OCI-LY3 (cell line): ENCODE results near the gene STAT5A.

Experiments
- CTCF ChIP-seq: fragments of 200-600, 300-600 bp; sonication (generic); IDR thresholded peaks from 2 replicates; pipeline ENCODE4 v1.5.1; 2014; ENCODE audit warnings: antibody characterized with exemption, low read length, low read depth
- EZH2phosphoT487 ChIP-seq: fragments of 200-600 bp; shearing (Covaris generic); IDR thresholded peaks from 2 replicates; pipeline ENCODE4 v1.6.1; 2018; ENCODE audit warnings: antibody characterized with exemption, mixed run types, low read depth

- TF ChIP-seq CTCF (no peak), EZH2phosphoT487 (no peak)
Observed at GRCh38 chr17:42323268-42323773, 35.0 kb downstream of the STAT5A start.
